K562 (cell line): Measurements from ENCODE around the gene FBXO8. TPM values are rescaled to one million over a fixed set of nuclear protein-coding genes. Genes with fewer than 3 reads are reported as not detected.

ENCODE experiments used
- ARID4B ChIP-seq: sonication (generic); formaldehyde crosslinking; IDR thresholded peaks from 2 replicates; pipeline ENCODE4 v1.8.0; 2022; ENCODE audit warnings: mild to moderate bottlenecking, missing genetic modification reagents
- ASH1L ChIP-seq: fragments of 450-650 bp; IDR thresholded peaks from 2 replicates; pipeline ENCODE4 v1.6.1; 2018; ENCODE audit warnings: borderline replicate concordance, mild to moderate bottlenecking, low read depth; ENCODE audit not compliant: partially characterized antibody
- GATAD2A ChIP-seq: fragments of 450-650 bp; IDR thresholded peaks from 2 replicates; pipeline ENCODE4 v1.6.1; 2017
- KDM5B ChIP-seq: fragments of 200-600 bp; sonication (generic); IDR thresholded peaks from 2 replicates; pipeline ENCODE4 v1.6.1; 2012; ENCODE audit warnings: low read depth, mild to moderate bottlenecking, moderate library complexity, low read length, control low read depth, inconsistent platforms; ENCODE audit not compliant: insufficient replicate concordance
- NONO ChIP-seq, 2 experiments: fragments of 200-400 bp in 1 of 2; fragments of 450-650 bp in 1 of 2; formaldehyde crosslinking in 1 of 2; IDR thresholded peaks; 2 replicates each; pipeline ENCODE4 v1.6.1; 2017; ENCODE audit warnings: low read depth in 2 of 2, mild to moderate bottlenecking in 2 of 2, moderate library complexity in 2 of 2, low read length in 1 of 2
- ZNF431 ChIP-seq: sonication (generic); formaldehyde crosslinking; IDR thresholded peaks from 2 replicates; pipeline ENCODE4 v1.8.0; 2022; ENCODE audit warnings: mild to moderate bottlenecking, missing genetic modification reagents
- polyA plus RNA-seq, 8 experiments: library from polyadenylated mRNA; depleted of rRNA in 4 of 8; stranded (reverse) in 5 of 8; unstranded in 3 of 8; fragments of >200 nt; fragmentation: Nextera tagmentation in 2 of 8; fragmentation: Illumina TruSeq in 1 of 8; extraction: Ambion mirVana in 2 of 8; extraction: Trizol in 1 of 8; gene quantifications; 2 replicates each; pipeline versions ENCODE4 v1.2.1 to v1.2.3, GENCODE V29; 2011 to 2014; ENCODE audit warnings: inconsistent platforms in 1 of 8, missing spikeins in 1 of 8
- total RNA-seq, 7 experiments: library from RNA; depleted of rRNA in 6 of 7; stranded (reverse); fragments of >200 nt in 6 of 7; fragmentation: Illumina TruSeq in 2 of 7; extraction: Trizol in 2 of 7; gene quantifications; 2 replicates each; pipeline versions ENCODE4 v1.2.1 to v1.2.3, GENCODE V29; 2011 to 2021; ENCODE audit warnings: low replicate concordance in 1 of 7

FBXO8 gene
- total and polyA plus RNA-seq, 9 of the 15 experiments (the other 6 are each of a cell fraction or from before 2014, with no cell fraction given): 12.9 to 27.1 (median 14.8) TPM

GRCh38 chr4:174283507-174284471 lies at the start of gene FBXO8, which contains the start of gene CEP44 (continued):
- TF ChIP-seq ZNF431 (0 out of 2 replicates have a peak, but pooled peaks have one; percentile 19), ARID4B (CRISPR knock-in tag) (peak; percentile 69; the same call in 1 of the 2 replicates), KDM5B (peak; percentile 95), GATAD2A (peak; percentile 54; the same call in 1 of the 2 replicates), ASH1L (no peak), NONO (IDR thresholded peaks at IDR 0.05; ENCODE audit: low read depth in 2 of 2, low read length in 1 of 2) (no peak)
